ENCODE data around the gene RNF220.

GRCh38 chr1:44693900-44694299 lies 288.8 kb downstream of the RNF220 start:
- TF ChIP-seq CTCF (IDR thresholded peaks at IDR 0.05) (no peak), POLR2A (IDR thresholded peaks at IDR 0.05) (no peak)
